Measurements from ENCODE around the gene SLC38A5.

SLC38A5 gene

GRCh38 chrX:48490661-48491060 lies 20.6 kb upstream of the SLC38A5 start:
- DNase-seq, result no peak

- DNase-seq, result no peak
Measured at GRCh38 chrX:48489892-48490291, 19.8 kb upstream of the SLC38A5 start.

GRCh38 chrX:48489296-48489695 lies 19.2 kb upstream of the SLC38A5 start:
- no peak for DNase-seq

- no peak for DNase-seq
Measured at GRCh38 chrX:48488034-48488433, 18.0 kb upstream of the SLC38A5 start.

GRCh38 chrX:48487362-48487798 lies 17.3 kb upstream of the SLC38A5 start:
- DNase-seq, result no peak

GRCh38 chrX:48482526-48482925 lies 12.5 kb upstream of the SLC38A5 start:
- no peak for DNase-seq

- no peak for DNase-seq
Measured at GRCh38 chrX:48480583-48480982, 10.5 kb upstream of the SLC38A5 start.

- no peak for DNase-seq
Measured at GRCh38 chrX:48480142-48480541, 10.1 kb upstream of the SLC38A5 start.

GRCh38 chrX:48478806-48479205 lies 8.7 kb upstream of the SLC38A5 start:
- no peak for DNase-seq

- no peak for DNase-seq
Measured at GRCh38 chrX:48477960-48478755, 8.1 kb upstream of the SLC38A5 start.

- DNase-seq, result no peak
Measured at GRCh38 chrX:48476919-48477318, 6.9 kb upstream of the SLC38A5 start.

GRCh38 chrX:48475774-48476577 lies 5.9 kb upstream of the SLC38A5 start, which contains the start of gene FTSJ1:
TSS of gene FTSJ1 (plus strand) at chrX:48476199. CDS start at chrX:48478048, 1,849 bp downstream.
- DNase-seq, result peak; percentile 61 to 80 (median 73)

GRCh38 chrX:48475296-48475695 lies 5.2 kb upstream of the SLC38A5 start:
- no peak for DNase-seq

GRCh38 chrX:48474581-48474980 lies 4.5 kb upstream of the SLC38A5 start:
- no peak for DNase-seq

- no peak for DNase-seq
Measured at GRCh38 chrX:48474127-48474526, 4.1 kb upstream of the SLC38A5 start.

- DNase-seq, result no peak
Measured at GRCh38 chrX:48473704-48473990, 3.6 kb upstream of the SLC38A5 start.

GRCh38 chrX:48472851-48473703 lies 3.0 kb upstream of the SLC38A5 start:
- DNase-seq, result no peak

- DNase-seq, result no peak
Measured at GRCh38 chrX:48472225-48472624, 2.2 kb upstream of the SLC38A5 start.

- DNase-seq, result no peak
Measured at GRCh38 chrX:48471504-48471903, 1.4 kb upstream of the SLC38A5 start.

GRCh38 chrX:48470833-48471118 lies 716 bp upstream of the SLC38A5 start:
- no peak for DNase-seq

- DNase-seq, result peak in 1 of 4 experiments; percentile 11
Measured at GRCh38 chrX:48468693-48469691, 1.1 kb downstream of the SLC38A5 start.

GRCh38 chrX:48468247-48468671 lies 1.8 kb downstream of the SLC38A5 start:
- DNase-seq, result peak in 2 of 4 experiments; percentile 11 to 20
